Loucy (cell line): ENCODE measurements around the gene CTIF.

Experiments
- H2AFZ ChIP-seq: fragments of 200-600 bp; sonication (generic); 2 replicates; pipeline ENCODE4 v1.6.0; 2016; ENCODE audit warnings: antibody characterized with exemption, mild to moderate bottlenecking, low read length, moderate library complexity
- H3F3A ChIP-seq: fragments of 200-600 bp; 2 replicates; pipeline ENCODE4 v1.6.0; 2016; ENCODE audit warnings: antibody characterized with exemption, low read depth, mild to moderate bottlenecking
- H3K27me3 ChIP-seq: fragments of 200-600 bp; sonication (generic); 2 replicates; pipeline ENCODE4 v1.6.1; 2014; ENCODE audit warnings: low read length, mild to moderate bottlenecking; ENCODE audit not compliant: insufficient read depth, poor library complexity, severe bottlenecking
- H3K36me3 ChIP-seq: fragments of 200-600 bp; sonication (generic); 2 replicates; pipeline ENCODE4 v1.6.1; 2016; ENCODE audit warnings: low read length; ENCODE audit not compliant: insufficient read depth
- H3K4me1 ChIP-seq: fragments of 200-600 bp; sonication (generic); 2 replicates; pipeline ENCODE4 v1.5.1; 2014; ENCODE audit warnings: low read length, mild to moderate bottlenecking; ENCODE audit not compliant: insufficient read depth, poor library complexity, severe bottlenecking
- H3K4me2 ChIP-seq: fragments of 200-600 bp; sonication (generic); 2 replicates; pipeline ENCODE4 v1.6.0; 2014; ENCODE audit warnings: antibody characterized with exemption, low read length, low read depth, mild to moderate bottlenecking; ENCODE audit not compliant: poor library complexity, severe bottlenecking
- H3K4me3 ChIP-seq: fragments of 200-600 bp; sonication (generic); 2 replicates; pipeline ENCODE4 v1.5.1; 2014; ENCODE audit warnings: low read length, mild to moderate bottlenecking, mixed read lengths; ENCODE audit not compliant: poor library complexity, severe bottlenecking
- H3K79me2 ChIP-seq: fragments of 200-600 bp; sonication (generic); 2 replicates; pipeline ENCODE4 v1.6.1; 2014; ENCODE audit warnings: low read length; ENCODE audit not compliant: insufficient read depth
- H3K9ac ChIP-seq: fragments of 200-600 bp; sonication (generic); 2 replicates; pipeline ENCODE4 v1.6.0; 2014; ENCODE audit warnings: mild to moderate bottlenecking, low read depth, low read length, moderate library complexity; ENCODE audit not compliant: poor library complexity, severe bottlenecking
- H3K9me2 ChIP-seq: fragments of 200-600 bp; sonication (generic); replicated peaks from 2 replicates; pipeline ENCODE4 v1.6.1; 2016; ENCODE audit warnings: low read depth, low read length, mixed read lengths
- H3K9me3 ChIP-seq: fragments of 200-600 bp; sonication (generic); 2 replicates; pipeline ENCODE4 v1.6.1; 2014; ENCODE audit warnings: mild to moderate bottlenecking, antibody characterized with exemption, low read length, low read depth; ENCODE audit not compliant: insufficient read depth
- H4K20me1 ChIP-seq: fragments of 200-600 bp; sonication (generic); 2 replicates; pipeline ENCODE4 v1.6.0; 2014; ENCODE audit warnings: antibody characterized with exemption, low read length, mild to moderate bottlenecking; ENCODE audit not compliant: insufficient read depth, poor library complexity, severe bottlenecking
- EZH2phosphoT487 ChIP-seq: fragments of 200-600 bp; IDR thresholded peaks from 2 replicates; pipeline ENCODE4 v1.6.1; 2018; ENCODE audit warnings: antibody characterized with exemption, mild to moderate bottlenecking, moderate library complexity, borderline replicate concordance
- TF ChIP-seq, protein P1 (sequence below): fragments of 200-600 bp; sonication (generic); conservative IDR thresholded peaks from 2 replicates; pipeline ENCODE4 v1.5.1; 2014; ENCODE audit warnings: mild to moderate bottlenecking, antibody characterized with exemption, low read length

The CTIF gene

DNA sequence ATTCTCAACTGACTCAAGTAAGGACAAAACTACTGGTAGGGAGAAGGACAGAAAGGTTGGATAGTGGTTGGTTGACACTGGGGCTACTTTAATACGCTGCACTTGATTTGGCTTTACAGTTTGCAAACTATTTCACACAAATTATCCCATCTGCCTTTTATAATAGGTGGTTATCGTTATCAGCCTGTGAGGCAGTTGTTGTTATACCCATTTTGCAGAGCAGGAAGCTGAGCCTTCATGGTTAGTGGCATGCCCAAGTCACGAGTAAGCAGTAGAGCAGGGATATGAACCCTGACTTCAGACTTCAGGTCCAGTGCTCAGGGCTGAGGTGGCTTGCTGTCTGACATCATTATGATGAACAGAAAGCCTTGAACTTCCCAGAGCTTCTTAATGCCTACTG is 5.3 kb downstream of the CTIF start:
- H3K9me3 ChIP-seq: no peaks in the 10 kb centered on the region
- TF ChIP-seq, protein P1, sequence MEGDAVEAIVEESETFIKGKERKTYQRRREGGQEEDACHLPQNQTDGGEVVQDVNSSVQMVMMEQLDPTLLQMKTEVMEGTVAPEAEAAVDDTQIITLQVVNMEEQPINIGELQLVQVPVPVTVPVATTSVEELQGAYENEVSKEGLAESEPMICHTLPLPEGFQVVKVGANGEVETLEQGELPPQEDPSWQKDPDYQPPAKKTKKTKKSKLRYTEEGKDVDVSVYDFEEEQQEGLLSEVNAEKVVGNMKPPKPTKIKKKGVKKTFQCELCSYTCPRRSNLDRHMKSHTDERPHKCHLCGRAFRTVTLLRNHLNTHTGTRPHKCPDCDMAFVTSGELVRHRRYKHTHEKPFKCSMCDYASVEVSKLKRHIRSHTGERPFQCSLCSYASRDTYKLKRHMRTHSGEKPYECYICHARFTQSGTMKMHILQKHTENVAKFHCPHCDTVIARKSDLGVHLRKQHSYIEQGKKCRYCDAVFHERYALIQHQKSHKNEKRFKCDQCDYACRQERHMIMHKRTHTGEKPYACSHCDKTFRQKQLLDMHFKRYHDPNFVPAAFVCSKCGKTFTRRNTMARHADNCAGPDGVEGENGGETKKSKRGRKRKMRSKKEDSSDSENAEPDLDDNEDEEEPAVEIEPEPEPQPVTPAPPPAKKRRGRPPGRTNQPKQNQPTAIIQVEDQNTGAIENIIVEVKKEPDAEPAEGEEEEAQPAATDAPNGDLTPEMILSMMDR: no peak
- TF ChIP-seq EZH2phosphoT487: no peak
- no peaks in the 10 kb centered on the region for H3K9me2 ChIP-seq
- peaks cover 43% of the 10 kb centered on the region; the same call in 1 of the 2 replicates for H3K79me2 ChIP-seq
- no peaks in the 10 kb centered on the region for H3K36me3 ChIP-seq
- H3F3A ChIP-seq: peaks cover 10% of the 10 kb centered on the region; the same call in 1 of the 2 replicates
- peaks cover 85% of the 10 kb centered on the region for H3K4me1 ChIP-seq
- peaks cover 19% of the 10 kb centered on the region for H4K20me1 ChIP-seq
- no peak overlapping the region for H3K9ac ChIP-seq
- H2AFZ ChIP-seq: no peak overlapping the region
- no peak overlapping the region for H3K4me3 ChIP-seq
- H3K27me3 ChIP-seq: no peaks in the 10 kb centered on the region
- H3K4me2 ChIP-seq: peak overlapping the region; percentile 71

DNA sequence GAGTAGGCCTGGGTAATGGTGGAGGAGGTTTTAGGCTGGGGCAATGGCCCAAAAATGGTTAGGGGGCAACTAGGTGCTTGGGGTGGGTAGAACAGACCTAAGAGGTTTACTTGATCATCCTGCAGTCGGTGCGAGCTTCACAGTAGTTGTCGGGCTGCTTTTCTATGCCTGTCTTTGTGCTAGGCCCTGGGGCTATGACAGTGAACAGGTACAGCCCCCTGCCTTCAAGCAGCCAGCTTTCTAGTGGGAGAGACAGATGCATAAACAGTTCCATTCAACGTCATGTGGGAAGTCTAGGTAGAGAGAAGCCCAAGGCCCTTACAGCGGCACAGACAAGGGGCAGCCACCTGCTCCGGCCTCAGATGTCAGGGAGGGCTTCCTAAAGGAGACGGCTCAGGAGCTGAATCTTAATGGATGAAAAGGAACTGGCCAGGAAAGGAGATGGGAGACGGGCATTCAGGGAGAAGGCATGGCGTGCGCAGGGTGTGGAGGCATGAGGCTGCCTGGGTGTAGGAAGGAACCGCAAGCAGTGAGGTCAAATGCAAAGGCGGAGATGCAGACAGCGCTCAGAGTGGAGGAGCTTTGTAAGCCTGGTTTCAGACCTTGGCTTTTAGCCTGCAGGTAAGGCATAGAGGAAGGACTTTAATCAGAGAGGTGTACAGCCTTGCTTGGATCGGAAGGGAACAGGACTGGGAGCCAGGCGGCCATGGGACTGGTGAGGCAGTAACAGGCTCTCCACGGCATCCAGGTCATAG is 6.0 kb downstream of the CTIF start:
- no peaks in the 10 kb centered on the region for H3K9me2 ChIP-seq
- TF ChIP-seq EZH2phosphoT487: no peak
- TF ChIP-seq, protein P1: no peak
- no peak overlapping the region for H3K4me3 ChIP-seq
- no peak overlapping the region for H2AFZ ChIP-seq
- peaks cover 40% of the 10 kb centered on the region; the same call in 1 of the 2 replicates for H3K79me2 ChIP-seq
- H3F3A ChIP-seq: peaks cover 10% of the 10 kb centered on the region; the same call in 1 of the 2 replicates
- no peaks in the 10 kb centered on the region for H3K9me3 ChIP-seq
- no peaks in the 10 kb centered on the region for H3K36me3 ChIP-seq
- H3K9ac ChIP-seq: no peak overlapping the region
- peaks cover 19% of the 10 kb centered on the region for H4K20me1 ChIP-seq
- H3K4me2 ChIP-seq: no peak overlapping the region
- H3K27me3 ChIP-seq: no peaks in the 10 kb centered on the region
- peaks cover 89% of the 10 kb centered on the region for H3K4me1 ChIP-seq

DNA sequence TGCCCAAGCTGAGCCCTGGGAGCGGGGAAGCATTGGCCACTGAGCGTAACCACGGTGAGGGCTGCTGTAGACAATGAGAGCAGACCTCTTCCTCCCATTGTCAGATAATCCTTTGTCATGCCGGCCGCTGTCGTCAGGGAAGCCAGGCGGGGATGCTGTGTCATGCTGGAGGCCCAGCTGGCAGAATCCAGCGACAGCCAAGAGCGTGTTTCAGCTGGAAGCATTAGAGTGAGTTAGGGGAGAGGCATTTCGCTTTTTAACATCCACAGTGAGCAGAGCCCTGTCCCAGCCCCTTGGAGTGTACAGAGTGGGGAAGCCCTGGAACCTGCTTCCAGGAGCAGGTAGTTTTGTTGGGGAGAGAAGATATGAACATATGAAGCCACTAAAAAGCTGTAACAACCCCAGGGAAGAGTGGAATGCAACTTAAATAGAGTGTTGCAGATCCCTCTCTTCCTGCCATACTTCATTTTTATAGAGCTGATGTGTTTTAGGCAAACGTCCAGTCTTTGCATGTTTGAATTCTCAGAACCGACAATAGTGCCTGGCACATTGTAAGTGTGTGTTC is 7.0 kb downstream of the CTIF start:
- Histone ChIP-seq H3K4me1 (peaks cover 91% of the 10 kb centered on the region), H3K9me2 (no peaks in the 10 kb centered on the region), H3K4me3 (no peak overlapping the region), H3K36me3 (no peaks in the 10 kb centered on the region), H3K79me2 (peaks cover 42% of the 10 kb centered on the region; the same call in 1 of the 2 replicates), H2AFZ (no peak overlapping the region), H3K27me3 (no peaks in the 10 kb centered on the region), H3K9me3 (no peaks in the 10 kb centered on the region), H3K4me2 (no peak overlapping the region), H3F3A (peaks cover 10% of the 10 kb centered on the region; the same call in 1 of the 2 replicates), H4K20me1 (peaks cover 14% of the 10 kb centered on the region), H3K9ac (no peak overlapping the region)
- TF ChIP-seq, protein P1: no peak
- no peak for TF ChIP-seq EZH2phosphoT487
